Psoas muscle (tissue), 8 donors: Measurements from ENCODE around the gene CDC42SE2. TPM values are rescaled to one million over a fixed set of nuclear protein-coding genes. Genes with fewer than 3 reads are reported as not detected.

Experiments
- ATAC-seq, 4 donors: fragments of 200-7000 bp; cut with Tn5 transposase; one replicate each; pipeline ENCODE4 v1.9.1; 2020; ENCODE audit warnings: moderate library complexity in 3 of 4, mild to moderate bottlenecking in 2 of 4
- DNase-seq, 2 donors: peaks; one replicate each; pipeline ENCODE4 v3.0.0-alpha.2; 2020
- H3K27ac ChIP-seq: fragments of 200-600 bp; one replicate; pipeline ENCODE4 v1.8.0; 2022
- H3K27me3 ChIP-seq, 3 donors: fragments of 200-600 bp in 1 of 3; one replicate each; pipeline versions ENCODE4 v1.6.1 to v1.8.0; 2013 to 2022; ENCODE audit warnings: low read length in 2 of 3, mild to moderate bottlenecking in 2 of 3, moderate library complexity in 1 of 3; ENCODE audit not compliant: insufficient read depth in 3 of 3
- H3K36me3 ChIP-seq, 2 donors: fragments of 200-600 bp in 1 of 2; one replicate each; pipeline versions ENCODE4 v1.6.1 to v1.8.0; 2013 to 2022; ENCODE audit warnings: low read depth in 1 of 2, mild to moderate bottlenecking in 1 of 2, moderate library complexity in 1 of 2; ENCODE audit not compliant: insufficient read depth in 1 of 2
- H3K4me1 ChIP-seq: fragments of 200-600 bp; one replicate; pipeline ENCODE4 v1.8.0; 2022
- H3K4me3 ChIP-seq: fragments of 200-600 bp; one replicate; pipeline ENCODE4 v1.8.0; 2022; ENCODE audit warnings: mild to moderate bottlenecking
- H3K9me3 ChIP-seq: fragments of 200-600 bp; one replicate; pipeline ENCODE4 v1.8.0; 2022
- CTCF ChIP-seq: fragments of 200-600 bp; IDR thresholded peaks from one replicate; pipeline ENCODE4 v1.8.0; 2022; ENCODE audit warnings: antibody characterized with exemption
- WGBS, 3 donors: extraction: QIAGEN DNeasy Blood & Tissue Kit; methylation state at CpG; one replicate each; pipeline versions ENCODE4 v1.1.6 to v1.1.7; 2013; 5-methylcytosine and 5-hydroxymethylcytosine counted together
- intact Hi-C, 2 donors: fragments of 100-400 bp; cut with DNase I; formaldehyde crosslinking; loops; one replicate each; pipeline versions ENCODE4 v1.11.0 to v1.14.2; 2022
- polyA plus RNA-seq, 3 donors: library from polyadenylated mRNA; stranded (reverse); fragments of 200-250 nt; gene quantifications; one replicate each; pipeline ENCODE4 v1.2.3, GENCODE V29; 2013
- total RNA-seq, 4 donors: library from RNA; stranded (reverse); fragmentation: NEBNext Ultra II Directional in 2 of 4; extraction: Animal tissue kit (Norgen Biotek cat#: 25700) in 2 of 4; gene quantifications; one replicate each; pipeline versions ENCODE4 v1.2.1 to v1.2.4, GENCODE V29; 2021 to 2023
- donor health status: healthy with polysubstance abuse.
- donor health status: DM: no; HTN: no; CAD: no; lungs with moderate emphysema.
- donor health status: Bipolar disorder and iron deficiency.
- donor health status: healthy.
- donor health status: DM: yes; HTN: yes; CAD: no.
- donor health status: DM: no; HTN: no; CAD: no.
- donor health status: DM: no; HTN: no; CAD: no.
- donor health status: DM: yes; HTN: yes; CAD: no.

CDC42SE2 gene
- total and polyA plus RNA-seq, 7 donors = 8.5 to 39.2 (median 10.5) TPM

- TF ChIP-seq CTCF = no peak
- Histone ChIP-seq H3K27me3 (no peaks in the 10 kb centered on the region), H3K36me3 (no peaks in the 10 kb centered on the region), H3K27ac (no peak overlapping the region), H3K4me3 (no peak overlapping the region), H3K4me1 (no peaks in the 10 kb centered on the region), H3K9me3 (no peaks in the 10 kb centered on the region)
- intact Hi-C loops = no loop called here
- ATAC-seq = no peak
- WGBS, 3 donors = 81 to 84% (median 84%) methylated on average over 4 of the region's 4 CpGs
- no peak for DNase-seq
Observed at GRCh38 chr5:131229623-131230022, 34.2 kb upstream of the CDC42SE2 start.

DNA sequence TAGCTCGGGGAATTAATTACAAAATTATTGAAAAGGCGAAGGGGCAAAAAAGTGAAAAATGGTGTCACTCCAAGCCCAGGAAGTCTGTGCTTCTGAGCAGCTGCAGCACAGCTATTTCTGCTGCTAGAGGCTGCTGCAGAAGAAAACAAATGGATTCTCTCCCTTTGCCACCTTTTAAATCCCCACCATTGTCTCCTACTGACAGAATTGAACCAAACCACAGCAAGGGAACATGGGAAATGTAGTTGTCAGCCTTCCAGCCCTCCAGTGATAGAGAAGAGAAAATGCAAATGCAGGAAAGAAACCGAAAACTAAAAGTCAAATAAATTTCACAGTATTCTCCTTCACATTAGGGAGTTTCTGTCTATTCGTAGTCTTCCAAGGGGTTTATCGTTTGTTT, 33.4 kb upstream of the CDC42SE2 start:
- intact Hi-C loops = no loop called here
- WGBS, 3 donors = 82 to 85% (median 84%) methylated on average over 5 of the region's 5 CpGs
- no peaks in the 10 kb centered on the region for H3K36me3 ChIP-seq
- TF ChIP-seq CTCF = no peak
- no peaks in the 10 kb centered on the region for H3K9me3 ChIP-seq
- no peak overlapping the region for H3K4me3 ChIP-seq
- ATAC-seq (no peak), DNase-seq (no peak)
- no peak overlapping the region for H3K27ac ChIP-seq
- no peaks in the 10 kb centered on the region for H3K27me3 ChIP-seq
- H3K4me1 ChIP-seq = no peaks in the 10 kb centered on the region

GRCh38 chr5:131239686-131240085, 24.2 kb upstream of the CDC42SE2 start:
- Histone ChIP-seq H3K4me1 (no peaks in the 10 kb centered on the region), H3K27ac (no peak overlapping the region), H3K36me3 (no peaks in the 10 kb centered on the region), H3K9me3 (no peaks in the 10 kb centered on the region), H3K27me3 (no peaks in the 10 kb centered on the region), H3K4me3 (no peak overlapping the region)
- DNase-seq = no peak
- intact Hi-C loops = no loop called here
- no peak for ATAC-seq
- no peak for TF ChIP-seq CTCF
- WGBS, 3 donors = 86 to 100% (median 90%) methylated on average over 1 of the region's 1 CpG

- no peaks in the 10 kb centered on the region for H3K36me3 ChIP-seq
- intact Hi-C loops = no loop called here
Observed at GRCh38 chr5:131242728-131243255, 21.1 kb upstream of the CDC42SE2 start.

More at GRCh38 chr5:131242728-131243255, 21.1 kb upstream of the CDC42SE2 start:
- no peak overlapping the region for H3K4me3 ChIP-seq
- no peak for DNase-seq
- no peak overlapping the region for H3K27ac ChIP-seq
- H3K9me3 ChIP-seq = peaks cover 15% of the 10 kb centered on the region
- TF ChIP-seq CTCF = no peak
- ATAC-seq = no peak
- no peaks in the 10 kb centered on the region for H3K4me1 ChIP-seq
- H3K27me3 ChIP-seq = no peaks in the 10 kb centered on the region
